GM12865 (cell line): ENCODE results near the gene ZNF24.

Experiments used
- DNase-seq: peaks from one replicate; pipeline ENCODE4 v3.0.0; 2010; ENCODE audit warnings: low read depth
- H3K4me3 ChIP-seq: 2 replicates; pipeline ENCODE4 v1.5.1; 2011; ENCODE audit warnings: mild to moderate bottlenecking, low read depth, low read length, control low read depth
- CTCF ChIP-seq: IDR thresholded peaks from 2 replicates; pipeline ENCODE4 v1.5.1; 2011; ENCODE audit warnings: low read length, control low read depth, low read depth, inconsistent platforms; ENCODE audit not compliant: insufficient read depth; ENCODE audit errors: missing control alignments

Gene ZNF24

DNA sequence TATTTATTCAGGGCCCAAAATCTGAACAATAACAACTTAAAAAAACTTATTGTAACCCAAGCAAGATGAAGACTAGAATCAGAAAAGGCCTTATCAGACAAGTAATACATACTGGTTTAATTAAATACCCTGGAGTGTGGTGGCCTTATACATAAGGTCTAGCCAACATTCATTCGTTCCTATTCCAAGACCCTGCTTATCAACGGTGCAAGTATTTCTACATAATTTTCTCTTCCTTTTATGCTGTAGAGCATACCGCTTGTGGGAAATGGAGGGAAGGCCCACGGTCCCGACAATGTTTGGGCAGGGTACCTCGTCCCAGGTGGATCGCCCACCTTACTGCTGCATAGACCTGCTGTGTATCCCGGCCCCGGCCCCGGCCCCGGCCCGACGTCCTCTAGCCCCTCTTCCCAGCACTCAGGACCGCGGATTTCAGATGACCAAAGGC, 708 bp downstream of the ZNF24 start:
- no peak for TF ChIP-seq CTCF
- no peak for DNase-seq
- peak overlapping the region; percentile 95 for H3K4me3 ChIP-seq

DNA sequence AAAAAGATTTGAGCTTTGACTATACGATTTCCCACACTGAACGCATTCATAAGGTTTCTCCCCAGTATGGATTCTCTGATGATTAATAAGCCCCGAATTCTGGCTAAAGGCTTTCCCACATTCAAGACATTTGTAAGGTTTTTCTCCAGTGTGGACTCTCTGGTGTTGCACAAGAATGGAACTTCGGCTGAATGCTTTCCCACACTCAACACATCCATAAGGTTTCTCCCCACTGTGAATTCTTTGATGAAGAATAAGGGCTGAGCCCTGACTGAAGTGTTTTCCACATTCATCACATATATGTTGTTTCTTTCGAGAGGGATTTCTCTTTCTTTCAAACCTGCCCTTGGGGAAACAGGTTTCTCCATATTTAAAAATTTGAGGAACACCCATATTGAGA, 6.9 kb downstream of the ZNF24 start:
- DNase-seq, result no peak
- no peak for TF ChIP-seq CTCF
- no peak overlapping the region for H3K4me3 ChIP-seq

DNA sequence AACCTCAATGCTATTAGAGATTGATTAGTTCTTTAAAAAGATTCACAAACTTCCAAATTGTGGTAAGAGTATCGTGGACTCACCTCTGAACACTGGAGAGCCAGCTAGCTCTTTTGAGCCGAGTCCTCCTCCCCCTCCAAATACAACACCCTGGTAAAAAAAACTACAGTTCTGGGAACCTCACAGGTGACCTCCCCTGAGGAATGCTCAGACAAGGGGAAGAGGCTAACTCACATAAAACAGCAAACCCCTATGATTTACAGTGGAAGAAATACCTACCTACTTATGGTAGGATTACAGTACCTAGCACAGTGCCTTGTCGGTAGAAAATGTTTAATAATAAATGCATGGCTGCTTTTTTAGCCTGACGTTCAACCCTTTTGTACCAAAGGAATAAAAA, 8.4 kb downstream of the ZNF24 start:
- no peak for DNase-seq
- no peak overlapping the region for H3K4me3 ChIP-seq
- TF ChIP-seq CTCF, result no peak

DNA sequence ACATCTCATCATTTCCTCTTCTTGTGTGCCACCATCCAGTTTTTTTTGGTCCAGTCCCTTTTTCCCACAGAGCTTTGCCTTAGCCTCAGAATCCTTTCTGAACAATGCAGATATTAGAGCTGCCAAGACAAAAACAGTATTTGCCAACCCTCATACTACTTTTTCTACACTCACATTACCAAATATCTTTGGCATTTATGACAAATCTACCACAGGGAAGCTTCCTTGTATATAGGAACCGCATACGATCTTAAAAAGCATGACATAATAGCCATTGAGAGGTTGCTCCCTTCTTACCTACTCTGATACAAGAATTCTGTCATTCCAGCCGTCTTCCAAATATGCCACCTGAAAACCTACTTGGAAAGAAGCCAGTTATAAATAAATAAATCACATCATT, 9.4 kb downstream of the ZNF24 start:
- H3K4me3 ChIP-seq, result no peak overlapping the region
- DNase-seq, result no peak
- no peak for TF ChIP-seq CTCF

- TF ChIP-seq CTCF, result no peak
- no peak overlapping the region for H3K4me3 ChIP-seq
- DNase-seq, result no peak
These were observed 10.0 kb downstream of the ZNF24 start for GRCh38 chr18:35334212-35334611.

DNA sequence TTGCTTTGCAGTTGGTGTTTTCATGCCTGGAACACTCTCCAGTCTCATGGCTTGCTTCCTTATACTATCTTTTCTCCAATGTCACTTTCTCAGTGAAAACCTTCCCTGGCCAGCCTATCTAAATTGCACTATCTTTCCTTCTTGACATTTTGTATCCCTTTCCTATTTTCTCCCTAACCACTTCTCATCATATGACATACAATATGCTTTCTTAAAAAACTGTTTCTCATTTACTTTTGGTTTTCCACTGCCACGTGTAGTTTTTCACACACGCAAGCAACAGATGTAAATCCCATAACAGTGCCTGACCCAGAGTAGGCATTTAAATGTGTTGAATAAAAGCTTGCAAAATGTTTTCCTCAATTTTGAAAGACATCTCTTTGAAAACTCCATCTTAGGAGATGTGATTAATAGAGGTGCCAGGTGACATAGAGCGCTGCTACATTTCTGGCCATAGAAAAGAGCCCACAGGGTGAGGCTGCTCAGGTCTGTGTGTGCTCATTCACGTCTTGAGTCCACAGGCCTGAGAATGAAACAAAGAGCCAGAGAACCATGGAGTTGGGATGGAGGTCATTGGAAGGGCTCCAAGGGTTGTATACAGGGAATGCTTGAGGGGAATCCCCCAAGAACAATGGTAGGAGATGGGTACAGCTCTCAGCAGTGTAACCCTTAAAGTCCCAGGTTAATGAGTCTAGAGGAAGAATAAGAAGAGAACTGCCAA, 12.7 kb downstream of the ZNF24 start:
- no peak for DNase-seq
- no peak overlapping the region for H3K4me3 ChIP-seq
- TF ChIP-seq CTCF, result no peak

DNA sequence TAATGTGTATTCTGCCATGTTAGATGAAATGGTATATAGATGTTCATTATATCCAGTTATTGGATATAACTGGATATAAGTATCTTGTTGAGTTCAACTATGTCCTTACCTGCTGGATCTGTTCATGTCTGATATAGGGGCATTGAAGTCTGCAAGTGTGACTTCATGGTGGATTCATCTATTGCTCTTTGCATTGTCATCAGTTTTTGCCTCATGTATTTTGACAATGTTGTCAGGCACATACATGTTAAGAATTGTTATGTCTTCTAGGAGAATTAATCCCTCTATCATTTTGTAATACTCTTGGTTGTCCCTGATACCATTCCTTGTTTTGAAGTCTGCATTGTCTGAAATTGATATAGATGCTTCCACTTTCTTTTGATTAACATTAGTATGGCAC, 15.4 kb downstream of the ZNF24 start:
- no peak for TF ChIP-seq CTCF
- H3K4me3 ChIP-seq, result no peak overlapping the region

More for the DNA sequence above, 15.4 kb downstream of the ZNF24 start:
- DNase-seq, result no peak
